Renal pelvis (tissue), 4 donors: ENCODE data around the gene PALLD. TPM values are rescaled to one million over a fixed set of nuclear protein-coding genes. Genes with fewer than 3 reads are reported as not detected.

Experiments
- DNase-seq: peaks from one replicate; pipeline ENCODE4 v3.0.0-alpha.2; 2013
- polyA plus RNA-seq, 3 donors: library from polyadenylated mRNA; unstranded; fragments of 120-200 nt; gene quantifications; one replicate each; pipeline ENCODE4 v1.2.1, GENCODE V29; 2013; ENCODE audit not compliant: insufficient read length in 3 of 3

Gene PALLD
- polyA plus RNA-seq, 3 donors: 173 to 183 (median 177) TPM

DNA sequence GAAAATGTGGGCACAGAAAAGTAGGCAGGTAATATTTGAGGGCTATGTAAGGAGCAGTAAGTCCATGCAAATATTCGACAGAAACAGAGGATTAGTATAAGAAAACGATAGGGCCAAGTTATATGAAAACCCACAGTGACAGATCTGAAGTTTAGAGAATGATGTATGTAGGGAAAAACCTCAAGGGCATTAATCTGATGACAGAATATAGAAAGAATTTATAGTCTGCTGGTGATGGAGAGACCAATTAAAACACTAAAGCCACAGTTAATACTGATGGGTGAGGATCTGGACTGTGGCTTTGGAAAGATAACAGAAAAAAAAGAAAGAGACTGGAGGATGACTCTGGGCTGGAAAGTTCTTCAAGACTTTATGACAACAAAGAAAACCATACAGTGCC, 169.7 kb downstream of the PALLD start:
- DNase-seq: no peak

DNA sequence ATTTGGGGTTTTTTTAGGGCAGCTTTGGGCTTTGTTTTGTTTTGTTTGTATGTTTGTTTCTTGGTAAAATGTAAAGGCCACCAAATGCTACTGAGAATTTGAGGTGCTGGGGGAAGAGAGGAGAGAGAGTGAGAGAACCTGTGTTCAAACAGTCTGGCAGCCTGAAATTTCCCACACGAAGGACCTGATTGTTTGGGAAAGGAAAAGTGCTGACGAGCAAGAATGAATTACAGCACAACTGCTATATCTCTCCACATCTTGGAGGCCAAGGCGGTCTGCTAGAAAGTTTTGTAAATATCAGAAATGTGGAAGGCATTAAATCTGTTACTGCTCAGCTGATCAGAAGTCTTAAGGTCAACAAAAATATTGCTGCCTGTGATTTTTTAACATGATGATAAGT, 170.5 kb downstream of the PALLD start:
- no peak for DNase-seq

DNA sequence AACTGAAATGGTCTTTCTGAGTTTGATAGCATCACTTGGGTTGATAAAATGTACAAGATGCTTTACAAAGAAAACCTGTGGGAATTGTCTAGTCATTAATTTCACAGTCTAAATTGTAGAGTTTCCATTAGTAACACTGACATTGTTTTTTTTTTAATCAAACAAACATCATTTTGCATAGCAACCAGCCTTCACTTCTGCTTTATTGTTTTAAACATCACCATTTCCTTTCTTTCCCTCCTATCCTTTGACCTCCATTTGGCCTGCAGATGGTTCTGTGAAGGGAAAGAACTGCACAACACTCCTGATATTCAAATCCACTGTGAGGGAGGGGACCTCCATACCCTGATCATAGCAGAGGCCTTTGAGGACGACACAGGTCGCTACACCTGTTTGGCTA, 171.1 kb downstream of the PALLD start:
- DNase-seq: no peak

DNA sequence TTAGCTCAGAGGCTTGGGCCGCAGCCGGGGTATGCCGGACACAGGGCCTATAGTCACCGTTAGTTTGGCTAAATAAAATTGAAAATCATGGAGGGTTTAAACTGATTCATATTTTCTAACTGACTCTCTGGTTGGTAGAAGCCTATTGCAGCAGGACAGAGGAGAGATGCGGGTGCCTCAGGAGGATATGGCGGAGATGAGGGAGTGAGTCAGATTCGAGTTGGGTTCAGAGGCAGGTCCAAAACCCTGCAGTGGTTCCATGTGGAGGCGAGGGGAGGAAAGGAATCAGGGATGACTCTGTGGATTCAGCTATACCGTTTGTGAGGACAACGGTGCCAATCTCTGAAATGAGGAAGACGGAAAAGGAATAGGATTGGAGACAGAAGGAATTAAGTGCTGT, 176.6 kb downstream of the PALLD start:
- no peak for DNase-seq

DNA sequence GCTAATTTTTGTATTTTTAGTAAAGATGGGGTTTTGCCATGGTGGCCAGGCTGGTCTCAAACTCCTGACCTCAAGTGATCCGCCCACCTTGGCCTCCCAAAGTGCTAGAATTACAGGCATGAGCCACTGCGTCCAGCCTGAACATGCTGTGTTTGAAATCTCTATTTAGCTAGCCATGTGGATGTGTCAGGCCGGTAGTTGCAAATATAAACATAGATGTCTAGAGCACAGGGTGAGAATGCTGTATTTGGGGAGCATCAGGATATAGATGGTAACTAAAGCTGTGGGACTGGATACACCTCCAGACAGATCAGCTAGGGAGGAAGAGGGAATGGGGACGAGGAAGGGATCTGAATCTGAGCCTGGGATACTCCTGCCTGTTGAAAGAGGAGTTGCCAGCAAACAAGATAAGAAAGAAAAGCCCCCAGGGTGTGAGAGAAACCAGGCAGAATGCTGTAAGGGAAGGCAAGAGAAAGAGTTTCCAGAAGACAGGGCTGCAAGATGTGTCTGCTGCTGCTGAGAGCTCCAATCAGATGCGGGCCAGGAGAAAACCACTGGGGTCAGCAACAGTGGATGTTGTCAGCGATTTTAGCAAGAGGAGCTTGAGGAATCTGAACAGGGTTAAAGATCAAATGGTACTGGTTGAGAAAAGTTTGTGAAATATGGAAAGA, 177.4 kb downstream of the PALLD start:
- no peak for DNase-seq

DNA sequence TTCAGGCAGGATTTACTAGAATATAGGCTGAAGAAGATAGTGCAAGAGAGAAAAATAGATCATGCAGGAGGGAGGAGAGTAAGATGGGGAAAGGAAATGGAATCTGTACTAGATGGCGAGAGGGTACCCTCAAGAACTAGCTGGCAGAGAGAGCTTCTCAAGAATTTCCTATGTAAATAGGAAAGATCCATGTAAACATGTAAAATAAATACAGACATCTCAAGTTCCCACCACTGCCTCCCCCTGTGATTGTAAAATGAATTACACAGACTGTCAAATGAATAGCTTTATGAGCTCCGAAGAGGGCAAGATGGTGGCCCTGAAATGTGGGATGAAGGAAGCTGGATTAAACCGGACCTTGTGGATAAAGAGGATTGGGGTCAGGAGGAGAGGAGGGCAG, 178.0 kb downstream of the PALLD start:
- DNase-seq: no peak

DNA sequence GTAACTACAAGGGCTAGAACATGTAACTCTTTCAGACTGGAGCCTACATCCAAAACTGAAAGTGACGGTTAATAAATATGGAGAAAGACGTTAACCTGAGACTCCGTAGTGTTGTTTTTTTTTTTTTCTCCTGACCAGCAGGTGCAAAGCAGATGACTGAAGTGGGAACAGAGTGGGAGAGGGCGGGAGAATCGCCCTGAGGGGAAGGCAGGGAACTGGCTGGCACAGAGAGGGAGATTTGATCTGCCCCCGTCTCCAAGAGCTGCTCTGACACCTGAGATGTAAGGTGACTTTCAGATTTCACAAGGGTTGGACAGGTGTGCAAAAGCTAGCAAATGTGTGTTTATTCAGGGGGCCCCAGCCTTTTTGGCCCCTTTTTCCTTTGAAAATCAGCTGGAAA, 180.2 kb downstream of the PALLD start:
- DNase-seq: no peak

DNA sequence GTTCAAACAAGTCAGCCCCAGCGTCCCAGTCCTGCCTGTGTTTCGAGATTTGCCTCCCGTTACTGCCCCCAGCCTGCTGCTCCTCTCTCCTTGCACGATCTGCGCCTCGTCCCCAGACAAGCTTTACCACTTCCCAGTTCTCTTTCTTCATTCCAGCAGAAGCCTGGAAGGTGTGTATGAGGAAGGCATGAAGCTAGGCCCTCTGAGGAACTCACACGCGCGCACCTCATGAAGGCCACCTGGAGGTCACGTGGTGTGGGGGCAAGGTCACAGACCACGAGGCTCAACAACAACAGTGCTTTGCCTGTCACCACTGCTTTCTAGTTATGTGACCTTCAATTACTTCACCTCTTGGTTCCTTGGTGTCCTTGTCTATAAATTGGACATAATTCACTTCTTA, 181.0 kb downstream of the PALLD start:
- no peak for DNase-seq

DNA sequence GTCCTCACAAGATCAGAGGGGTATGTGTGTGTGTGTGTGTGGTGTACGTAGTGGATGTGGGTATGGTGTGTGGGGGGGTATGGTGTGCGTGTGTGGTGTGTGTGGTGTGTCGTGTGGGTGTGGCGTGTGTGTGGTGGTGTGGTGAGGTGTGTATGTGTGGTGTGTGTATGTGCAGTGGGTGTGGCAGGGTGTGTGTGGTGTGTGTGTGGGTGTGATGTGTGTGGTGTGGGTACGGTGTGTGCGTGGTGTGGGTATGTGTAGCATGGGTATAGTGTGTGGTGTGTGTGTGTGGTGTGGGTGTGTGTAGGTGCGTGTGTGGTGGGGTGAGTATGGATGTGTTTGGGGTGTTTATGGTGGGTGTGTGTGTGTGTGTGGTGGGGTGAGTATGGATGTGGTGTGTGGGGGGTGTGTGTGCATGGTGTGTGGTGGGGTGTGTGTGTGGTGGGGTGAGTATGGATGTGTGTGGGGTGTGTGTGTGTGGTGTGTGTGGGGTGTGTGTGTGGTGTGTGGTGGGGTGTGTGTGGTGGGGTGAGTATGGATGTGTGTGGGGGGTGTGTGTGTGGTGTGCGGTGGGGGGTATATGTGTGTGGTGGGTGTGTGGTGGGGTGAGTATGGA, 182.0 kb downstream of the PALLD start:
- DNase-seq: no peak

DNA sequence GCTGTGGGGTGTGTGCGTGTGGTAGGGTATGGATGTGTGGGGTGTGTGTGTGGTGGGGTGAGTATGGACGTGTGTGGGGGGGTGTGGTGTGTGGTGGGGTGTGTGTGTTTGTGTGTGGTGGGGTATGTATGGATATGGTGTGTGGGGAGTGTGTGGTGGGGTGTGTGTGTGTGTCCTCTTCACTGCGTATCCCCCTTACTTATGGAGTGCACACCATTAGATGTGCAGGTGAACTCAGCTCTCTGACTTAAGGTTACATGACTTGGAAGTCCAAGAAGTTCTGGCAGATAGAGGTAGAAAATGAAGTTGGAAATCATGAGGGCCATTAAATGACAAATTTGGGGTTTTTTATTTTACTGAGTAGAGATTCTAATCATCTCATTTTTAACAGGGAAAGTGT, 182.5 kb downstream of the PALLD start:
- DNase-seq: no peak

DNA sequence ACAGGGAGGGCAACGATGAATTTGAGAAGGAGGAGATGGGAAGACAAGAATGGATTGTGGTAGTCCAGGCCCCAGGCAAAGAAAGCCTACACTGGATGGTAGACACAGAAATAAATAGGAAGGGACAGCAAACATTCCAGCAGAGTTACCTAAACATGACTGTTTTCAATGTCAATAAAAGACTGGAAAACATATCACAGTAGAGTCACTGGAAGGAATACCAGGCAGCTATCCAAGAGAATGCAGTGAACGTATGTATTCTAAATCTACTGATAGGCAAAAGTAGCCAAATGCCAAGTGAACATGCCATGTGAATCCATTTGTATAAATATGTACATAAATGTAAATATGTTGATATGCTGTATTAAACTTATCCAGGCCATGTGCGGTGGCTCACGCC, 183.0 kb downstream of the PALLD start:
- DNase-seq: no peak

DNA sequence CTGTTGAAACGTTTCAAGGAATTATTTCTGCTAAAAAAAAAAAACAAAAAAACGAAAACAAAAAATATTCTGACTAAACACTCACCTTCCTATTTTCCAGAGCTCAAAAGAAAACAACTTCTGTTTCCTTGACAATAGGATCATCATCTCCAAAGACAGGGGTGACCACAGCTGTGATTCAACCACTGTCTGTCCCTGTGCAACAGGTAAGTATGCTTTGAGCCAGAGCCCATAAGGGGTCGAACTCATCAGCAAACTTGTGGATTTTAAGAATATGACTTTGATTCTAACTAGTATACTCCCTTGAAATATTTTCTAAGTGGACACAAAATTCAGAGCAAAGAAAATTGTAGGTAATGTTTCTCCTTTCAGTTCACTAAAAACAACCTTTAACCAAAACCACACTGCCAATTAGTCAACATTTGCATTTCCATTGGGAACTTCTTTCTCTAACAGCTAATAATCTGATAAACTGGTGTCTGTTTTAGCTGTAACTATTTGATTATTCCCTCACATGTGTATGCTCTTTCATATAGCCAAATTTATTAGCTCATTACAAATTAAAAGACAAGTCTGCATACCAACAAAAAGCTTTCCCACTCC, 186.1 kb downstream of the PALLD start:
- no peak for DNase-seq

DNA sequence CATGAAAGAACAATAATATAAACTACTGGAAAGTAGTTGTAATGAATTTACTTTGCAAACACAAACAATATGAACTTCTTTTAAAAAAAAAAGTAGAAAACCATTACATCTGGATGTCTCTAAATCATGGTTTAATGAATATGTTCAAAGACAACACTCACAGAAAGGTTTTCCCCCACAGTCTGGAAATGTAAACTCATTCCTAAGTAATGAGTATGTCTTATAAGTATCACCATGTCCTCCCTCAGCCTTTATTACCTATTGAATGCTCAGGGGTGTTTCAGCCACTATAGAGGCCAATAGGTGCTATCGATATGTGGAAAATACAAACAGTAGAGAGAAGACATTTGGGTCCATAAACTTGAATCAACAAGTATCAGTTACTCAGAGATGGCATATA, 186.7 kb downstream of the PALLD start:
- DNase-seq: no peak

DNA sequence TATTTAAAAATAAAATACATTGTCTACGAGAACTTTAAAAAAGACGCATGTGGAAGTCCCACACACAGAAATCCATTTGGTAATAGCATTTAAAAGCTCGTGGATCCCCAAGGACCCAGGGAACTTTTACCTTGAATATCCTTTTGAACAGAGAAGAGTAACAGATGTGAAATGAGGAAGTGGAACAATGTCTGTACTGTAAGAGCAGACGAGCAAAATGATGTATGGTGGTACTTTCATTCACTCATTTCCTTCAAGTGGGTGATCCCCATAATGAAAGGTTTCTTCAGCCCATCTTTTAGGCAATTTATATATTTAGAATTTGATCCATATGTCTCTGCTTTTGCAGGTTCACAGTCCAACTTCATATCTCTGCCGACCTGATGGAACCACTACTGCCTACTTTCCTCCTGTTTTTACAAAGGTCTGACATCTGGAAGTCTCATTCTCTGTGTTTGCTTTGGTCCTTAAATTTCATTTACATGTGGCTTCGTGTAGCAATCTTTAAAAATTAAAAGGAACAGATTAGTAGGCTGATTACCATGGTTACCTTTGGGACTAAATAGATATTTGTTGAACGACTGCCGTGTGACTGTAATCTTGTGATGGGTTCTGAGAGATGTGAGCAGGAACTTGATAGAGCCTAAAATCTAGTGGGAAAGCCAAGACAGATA, 188.4 kb downstream of the PALLD start:
- no peak for DNase-seq

DNA sequence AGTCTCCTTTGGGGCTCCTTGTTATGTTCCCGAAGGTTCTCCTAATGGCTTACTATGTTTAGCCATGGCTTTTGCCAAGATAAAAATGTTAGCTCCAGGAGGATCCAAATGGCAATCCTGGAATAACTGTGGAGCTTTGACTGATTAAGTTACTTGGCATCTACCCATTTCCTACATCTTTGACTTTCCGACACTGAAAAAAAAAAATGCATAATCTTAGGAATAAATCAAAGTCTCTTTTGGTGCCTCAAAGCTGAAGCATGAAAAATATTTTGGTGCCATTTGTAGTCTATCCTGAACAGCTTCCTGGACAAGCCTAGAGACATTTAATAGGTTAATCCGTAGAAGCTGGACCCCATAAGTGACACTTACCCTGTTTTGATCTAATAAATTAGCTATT, 191.7 kb downstream of the PALLD start:
- DNase-seq: no peak

DNA sequence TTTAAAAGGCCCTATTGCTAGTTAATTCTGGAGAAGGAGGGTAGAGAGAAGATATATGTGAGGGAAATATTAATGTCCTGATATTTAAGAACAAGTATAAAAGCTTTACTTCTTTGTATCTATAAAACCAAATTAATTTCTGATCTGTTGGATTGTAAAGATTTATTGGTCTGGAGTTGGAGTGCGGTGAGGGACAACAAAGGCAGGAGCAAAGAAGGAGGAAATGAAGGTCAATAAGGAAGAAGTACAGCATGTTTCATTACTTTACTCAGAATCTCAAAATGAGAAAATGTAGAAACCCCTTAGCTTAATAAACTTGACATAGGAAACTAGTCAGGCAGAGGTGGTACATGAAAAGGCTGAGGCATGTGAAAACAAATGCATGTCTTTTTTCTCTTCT, 192.9 kb downstream of the PALLD start:
- no peak for DNase-seq

DNA sequence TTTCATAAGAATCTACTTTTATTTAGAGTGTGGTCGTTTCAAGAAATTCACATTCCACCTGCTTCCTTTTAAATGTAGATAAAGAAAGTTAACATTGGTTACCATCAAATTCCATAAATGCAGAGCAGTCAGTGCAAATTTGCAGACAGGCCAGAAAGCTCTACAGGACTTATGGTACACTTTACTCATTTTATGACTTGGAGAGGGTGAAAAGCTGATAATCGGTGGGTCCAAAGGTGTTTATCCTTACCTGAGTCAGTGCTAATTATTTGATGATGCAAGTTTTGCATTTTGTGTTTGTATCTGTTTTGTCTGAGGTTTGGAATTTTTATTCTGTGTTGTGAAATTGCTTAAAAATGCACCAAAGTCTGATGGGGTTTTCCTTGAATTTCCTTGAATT, 193.3 kb downstream of the PALLD start:
- no peak for DNase-seq

DNA sequence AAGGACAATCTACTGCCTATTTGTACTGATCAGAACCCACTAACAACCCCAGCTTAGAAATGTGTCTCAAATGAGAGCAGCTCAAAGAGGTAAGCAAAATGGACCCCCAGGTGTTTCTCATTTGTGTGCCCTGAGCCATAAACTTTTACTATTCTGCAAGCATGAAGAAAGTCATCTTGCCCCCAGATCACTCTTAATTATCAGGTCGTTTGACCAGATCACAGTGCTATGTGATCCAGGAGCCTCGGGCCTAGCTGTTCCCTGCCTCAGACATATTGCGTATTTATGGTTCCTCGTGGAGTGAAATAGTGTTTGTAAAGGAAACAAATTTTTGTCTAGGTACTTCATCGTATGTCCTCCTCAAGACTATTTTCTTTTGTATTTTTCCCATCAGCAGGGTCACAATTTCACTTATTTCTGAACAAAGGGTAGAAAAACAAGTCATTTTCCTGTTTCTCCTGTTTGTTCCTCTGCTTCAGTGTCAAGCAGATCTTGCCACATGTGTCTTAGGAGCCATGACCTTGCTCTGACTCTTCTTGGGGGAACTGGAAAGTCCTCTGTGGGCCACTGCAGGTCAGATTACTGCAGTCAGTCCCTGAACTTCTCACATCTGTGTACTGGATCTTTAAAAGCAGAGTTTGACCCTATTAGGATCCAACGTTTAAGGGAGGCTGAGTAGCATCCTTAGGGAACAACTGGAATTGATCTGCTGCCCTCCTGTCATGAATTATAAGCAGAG, 194.9 kb downstream of the PALLD start:
- no peak for DNase-seq

DNA sequence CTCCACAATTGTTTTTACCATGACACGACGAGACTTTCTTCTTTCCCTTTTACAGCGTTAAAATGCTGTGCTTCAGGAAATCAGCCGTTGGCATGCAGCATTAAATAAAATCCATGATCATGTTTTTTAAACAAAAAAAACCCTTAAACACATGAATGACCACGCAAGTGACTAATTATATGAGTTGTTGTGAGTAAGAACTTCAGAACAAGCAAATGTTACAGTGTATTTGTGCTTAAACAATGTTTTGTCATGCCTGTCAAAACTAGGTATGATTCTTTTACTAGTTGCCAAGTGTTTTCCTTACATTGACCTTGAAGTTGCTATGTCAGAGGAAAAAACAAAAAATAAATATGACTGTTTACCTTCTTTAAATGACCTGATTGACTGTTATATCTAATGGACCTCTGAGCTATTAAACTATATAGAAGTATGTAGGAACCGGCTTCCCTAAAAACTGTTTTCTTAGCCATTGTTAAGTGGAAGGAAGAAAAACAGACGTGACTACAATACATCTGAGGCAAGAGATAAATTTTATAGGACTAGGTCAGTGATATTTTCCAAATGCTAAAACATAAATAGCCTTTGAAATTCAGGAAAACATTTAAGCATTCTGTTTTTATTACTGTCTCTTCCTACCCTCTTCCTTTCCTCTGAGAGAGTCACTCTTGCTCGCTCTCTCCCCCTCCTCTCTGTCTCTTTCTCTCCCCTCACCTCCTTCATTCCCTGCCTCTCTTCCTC, 197.1 kb downstream of the PALLD start:
- no peak for DNase-seq

DNA sequence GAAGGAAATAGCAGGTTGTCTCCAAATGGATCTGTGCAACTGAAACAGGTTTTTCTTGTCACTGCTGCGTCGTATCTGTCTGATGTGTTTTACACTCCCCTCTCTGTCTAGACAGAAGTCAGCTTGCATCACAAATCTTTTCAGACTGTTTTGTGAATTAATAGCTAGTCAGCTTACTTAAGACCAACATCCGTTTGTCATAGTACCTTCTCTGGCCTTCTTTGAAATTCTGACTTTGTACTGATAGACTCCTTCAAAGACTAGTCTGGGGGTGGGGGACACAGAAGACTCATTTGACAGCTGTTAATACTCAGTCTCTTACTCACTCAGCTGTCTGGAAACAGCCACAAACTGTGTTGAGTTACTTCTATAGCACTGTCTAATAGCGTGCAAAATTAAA, 197.8 kb downstream of the PALLD start:
- peak; percentile 82 for DNase-seq

DNA sequence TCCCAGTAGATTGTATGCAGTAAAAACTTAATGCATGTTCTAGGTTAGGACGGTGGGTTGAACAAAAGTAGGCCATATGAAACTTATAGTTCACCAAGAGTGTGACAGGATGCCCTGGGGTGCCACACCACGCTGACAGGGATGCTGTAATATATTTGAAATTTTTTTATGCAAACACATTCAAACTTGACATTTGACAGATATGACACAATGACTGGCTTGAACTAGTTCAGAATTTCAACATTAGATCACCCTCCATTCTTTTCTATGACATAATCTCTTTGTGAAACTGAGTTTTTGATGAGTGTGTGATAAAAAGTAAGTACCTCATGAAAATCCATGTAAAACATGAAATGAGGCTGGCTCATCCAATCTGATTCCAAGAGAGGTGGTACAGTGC, 198.4 kb downstream of the PALLD start:
- no peak for DNase-seq

DNA sequence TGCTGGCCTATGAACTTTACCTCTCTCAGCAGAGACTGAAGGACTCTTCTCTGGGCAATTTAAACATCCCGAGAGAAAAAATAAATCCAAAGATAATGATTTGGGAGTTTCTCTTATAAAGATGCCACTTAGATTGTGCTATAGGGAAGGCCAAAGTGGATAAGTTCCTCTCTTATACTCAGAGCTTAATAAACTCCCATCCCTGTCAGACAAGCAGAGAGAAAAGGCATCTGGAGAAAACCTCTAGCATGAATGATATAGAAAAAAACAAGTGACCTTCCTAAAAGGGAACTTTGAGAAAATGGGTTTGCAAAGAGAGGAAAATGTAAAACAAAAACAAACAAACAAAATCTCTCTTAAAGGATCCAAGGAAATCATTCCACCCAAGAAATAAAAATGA, 199.4 kb downstream of the PALLD start:
- no peak for DNase-seq
